ENCODE data around the gene ABCB8.
"Not testable (repeated sequence)": the region's sequence is repeated elsewhere in the genome, so short reads cannot be mapped to it uniquely, and the experiment has no call there.

Gene ABCB8

GRCh38 chr7:150997817-150998216 is 30.4 kb upstream of the ABCB8 start:
- no peak for DNase-seq (ENCODE audit: low read depth in 2 of 2)

- no peak for DNase-seq (ENCODE audit: low read depth in 2 of 2)
Observed at GRCh38 chr7:150998341-150998740, 29.9 kb upstream of the ABCB8 start.

GRCh38 chr7:150999001-150999400 is 29.2 kb upstream of the ABCB8 start:
- DNase-seq (ENCODE audit: low read depth in 2 of 2), result no peak

- DNase-seq (ENCODE audit: low read depth in 2 of 2), result no peak
Observed at GRCh38 chr7:150999497-151000230, 28.6 kb upstream of the ABCB8 start.

- DNase-seq (ENCODE audit: low read depth in 2 of 2), result no peak
Observed at GRCh38 chr7:151000897-151001495, 27.3 kb upstream of the ABCB8 start.

GRCh38 chr7:151001546-151001945 is 26.7 kb upstream of the ABCB8 start:
- no peak for DNase-seq (ENCODE audit: low read depth in 2 of 2)

- DNase-seq (ENCODE audit: low read depth in 2 of 2), result no peak
Observed at GRCh38 chr7:151003572-151003971, 24.7 kb upstream of the ABCB8 start.

- DNase-seq (ENCODE audit: low read depth in 2 of 2), result no peak
Observed at GRCh38 chr7:151005566-151005965, 22.7 kb upstream of the ABCB8 start.

GRCh38 chr7:151006590-151007300 is 21.5 kb upstream of the ABCB8 start:
- no peak for DNase-seq (ENCODE audit: low read depth in 2 of 2)

- DNase-seq (ENCODE audit: low read depth in 2 of 2), result no peak
Observed at GRCh38 chr7:151007469-151007898, 20.8 kb upstream of the ABCB8 start.

- no peak for DNase-seq (ENCODE audit: low read depth in 2 of 2)
Observed at GRCh38 chr7:151008143-151008510, 20.1 kb upstream of the ABCB8 start.

GRCh38 chr7:151008511-151009323 is 19.5 kb upstream of the ABCB8 start:
- peak; percentile 50 to 52 for DNase-seq (ENCODE audit: low read depth in 2 of 2)

GRCh38 chr7:151009327-151010036 is 18.8 kb upstream of the ABCB8 start:
- no peak for DNase-seq (ENCODE audit: low read depth in 2 of 2)

- no peak for DNase-seq (ENCODE audit: low read depth in 2 of 2)
Observed at GRCh38 chr7:151010037-151010306, 18.3 kb upstream of the ABCB8 start.

GRCh38 chr7:151010307-151011096 is 17.7 kb upstream of the ABCB8 start:
- DNase-seq (ENCODE audit: low read depth in 2 of 2), result no peak

- no peak for DNase-seq (ENCODE audit: low read depth in 2 of 2)
Observed at GRCh38 chr7:151011097-151011409, 17.2 kb upstream of the ABCB8 start.

- DNase-seq (ENCODE audit: low read depth in 2 of 2), result not testable (repeated sequence)
Observed at GRCh38 chr7:151011616-151012015, 16.6 kb upstream of the ABCB8 start.

GRCh38 chr7:151012031-151012692 is 16.1 kb upstream of the ABCB8 start:
- DNase-seq (ENCODE audit: low read depth in 2 of 2), result no peak

GRCh38 chr7:151012911-151013347 is 15.3 kb upstream of the ABCB8 start:
- no peak for DNase-seq (ENCODE audit: low read depth in 2 of 2)

GRCh38 chr7:151013356-151013732 is 14.9 kb upstream of the ABCB8 start:
- DNase-seq (ENCODE audit: low read depth in 2 of 2), result no peak
